A549 (cell line): ENCODE data around the gene CPEB4. TPM values are rescaled to one million over a fixed set of nuclear protein-coding genes. Genes with fewer than 3 reads are reported as not detected.

Experiments used
- ATAC-seq, 2 experiments: fragments of 200-7000 bp in 1 of 2; fragments of >200 bp in 1 of 2; cut with Nextera tagmentation in 1 of 2; cut with Tn5 transposase in 1 of 2; 3 replicates each; pipeline versions ENCODE4 v1.8.0 to v1.9.1; 2018 to 2020; ENCODE audit warnings: mild to moderate bottlenecking in 1 of 2, moderate library complexity in 1 of 2
- CTCF ChIA-PET: fragments of 300-600 bp; sonication (Branson Sonifier 250); formaldehyde crosslinking; extraction: SDS; loops from one replicate; lab custom pipeline; 2021; ENCODE audit warnings: antibody characterized with exemption, inconsistent platforms; lab: Yijun Ruan, JAX
- POLR2A ChIA-PET: fragments of 350-600 bp; formaldehyde crosslinking; extraction: SDS; loops from one replicate; lab custom pipeline; 2021; ENCODE audit warnings: antibody characterized with exemption, inconsistent platforms; lab: Yijun Ruan, JAX
- DNase-seq, 2 experiments: peaks; one replicate each; pipeline versions ENCODE4 v3.0.0 to v3.0.0-alpha.2; 2011 to 2016; ENCODE audit warnings: low read depth in 1 of 2, low spot score in 1 of 2
- FAIRE-seq: peaks from 2 replicates; lab custom pipeline; 2011; peaks lifted over from hg19 to GRCh38; lab: Jason Lieb, UNC
- H3K27ac ChIP-seq, 2 experiments: fragments of >200 bp; sonication (Bioruptor Twin); formaldehyde crosslinking; 3 replicates each; pipeline ENCODE4 v1.5.1; 2016 to 2017
- H3K4me1 ChIP-seq: fragments of >200 bp; sonication (Bioruptor Twin); formaldehyde crosslinking; 3 replicates; pipeline ENCODE4 v1.6.1; 2016
- H3K4me2 ChIP-seq: fragments of >200 bp; sonication (Bioruptor Twin); formaldehyde crosslinking; 3 replicates; pipeline ENCODE4 v1.6.1; 2016
- H3K4me3 ChIP-seq: fragments of >200 bp; sonication (Bioruptor Twin); formaldehyde crosslinking; 3 replicates; pipeline ENCODE4 v1.5.1; 2016
- H3K9me3 ChIP-seq: fragments of >200 bp; sonication (Bioruptor Twin); formaldehyde crosslinking; 3 replicates; pipeline ENCODE4 v1.6.1; 2016
- BHLHE40 ChIP-seq: IDR thresholded peaks from 2 replicates; pipeline ENCODE4 v1.6.1; 2012; ENCODE audit warnings: low read depth, low read length, inconsistent platforms
- CBX2 ChIP-seq: fragments of 200-600 bp; sonication (generic); IDR thresholded peaks from 2 replicates; pipeline ENCODE4 v1.6.1; 2016; ENCODE audit warnings: low read depth, mild to moderate bottlenecking, borderline replicate concordance
- CHD2 ChIP-seq: fragments of 150-350 bp; IDR thresholded peaks from 2 replicates; pipeline ENCODE4 v1.6.1; 2014; ENCODE audit warnings: low read length; ENCODE audit not compliant: partially characterized antibody
- EHF ChIP-seq: fragments of 250-450 bp; sonication (Bioruptor Pico); IDR thresholded peaks from 2 replicates; pipeline ENCODE4 v1.5.0; 2020; ENCODE audit warnings: mild to moderate bottlenecking
- HDAC2 ChIP-seq: fragments of 200-600 bp; sonication (generic); IDR thresholded peaks from 2 replicates; pipeline ENCODE4 v1.6.1; 2016
- HEYL ChIP-seq: fragments of 250-450 bp; sonication (Bioruptor Pico); IDR thresholded peaks from 2 replicates; pipeline ENCODE4 v1.8.0; 2021; ENCODE audit warnings: mild to moderate bottlenecking, moderate library complexity
- HMGXB4 ChIP-seq: fragments of 250-450 bp; sonication (Bioruptor Pico); IDR thresholded peaks from 2 replicates; pipeline ENCODE4 v1.5.0; 2021; ENCODE audit warnings: mild to moderate bottlenecking, moderate library complexity, borderline replicate concordance
- HOXA7 ChIP-seq: fragments of 250-450 bp; sonication (Bioruptor Pico); IDR thresholded peaks from 2 replicates; pipeline ENCODE4 v1.5.0; 2020; ENCODE audit warnings: mild to moderate bottlenecking, moderate library complexity
- JUNB ChIP-seq: fragments of >200 bp; sonication (Bioruptor Twin); formaldehyde crosslinking; IDR thresholded peaks from 2 replicates; pipeline ENCODE4 v1.6.1; 2016
- MAX ChIP-seq: IDR thresholded peaks from 2 replicates; pipeline ENCODE4 v1.6.1; 2012
- MYC ChIP-seq: IDR thresholded peaks from 2 replicates; pipeline ENCODE4 v1.6.1; 2012; ENCODE audit warnings: mild to moderate bottlenecking, inconsistent platforms, low read length, improper control_type of control experiment, borderline replicate concordance
- NPAS2 ChIP-seq: fragments of 250-450 bp; sonication (Bioruptor Pico); IDR thresholded peaks from 2 replicates; pipeline ENCODE4 v1.8.0; 2022; ENCODE audit warnings: mild to moderate bottlenecking, moderate library complexity, borderline replicate concordance
- PBX3 ChIP-seq: IDR thresholded peaks from 2 replicates; pipeline ENCODE4 v1.6.1; 2012
- PHF8 ChIP-seq: fragments of 200-600 bp; sonication (generic); IDR thresholded peaks from 2 replicates; pipeline ENCODE4 v1.6.1; 2016; ENCODE audit warnings: low read depth, mild to moderate bottlenecking, antibody characterized with exemption, moderate library complexity, borderline replicate concordance
- REST ChIP-seq: fragments of 200-600 bp; sonication (generic); IDR thresholded peaks from 2 replicates; pipeline ENCODE4 v1.6.1; 2016; ENCODE audit warnings: antibody characterized with exemption, mild to moderate bottlenecking, moderate library complexity
- SREBF2 ChIP-seq: fragments of 450-650 bp; IDR thresholded peaks from 2 replicates; pipeline ENCODE4 v1.6.1; 2014; ENCODE audit warnings: mild to moderate bottlenecking, moderate library complexity
- TFCP2L1 ChIP-seq: fragments of 250-450 bp; sonication (Bioruptor Pico); IDR thresholded peaks from 2 replicates; pipeline ENCODE4 v1.5.0; 2021; ENCODE audit warnings: mild to moderate bottlenecking
- WGBS: methylation state at CpG from one replicate; pipeline ENCODE4 v1.1.6; 2017; ENCODE audit errors: missing lambda C conversion rate; 5-methylcytosine and 5-hydroxymethylcytosine counted together
- polyA plus RNA-seq, 4 experiments: library from polyadenylated mRNA; depleted of rRNA in 3 of 4; stranded (reverse); fragments of >200 nt; fragmentation: RNase III in 1 of 4; extraction: RNeasy Plus Mini Kit Qiagen cat#74134 plus additional on column Dnase treatment in 1 of 4; gene quantifications; 2 replicates in 3 of 4; 3 replicates in 1 of 4; pipeline ENCODE4 v1.2.3, GENCODE V29; 2011 to 2017
- TF ChIP-seq, protein P1 (sequence below): fragments of 150-350 bp; IDR thresholded peaks from 2 replicates; pipeline ENCODE4 v1.6.1; 2014; ENCODE audit warnings: low read depth, mild to moderate bottlenecking, low read length

CPEB4 gene
- polyA plus RNA-seq, 2 of the 4 experiments (the other 2 are of a cell fraction): 11.4 to 50.0 TPM

GRCh38 chr5:173891308-173892116 lies 3.4 kb downstream of the CPEB4 start:
- ChIA-PET POLR2A (interaction anchor here (1.3 to 2.4 kb wide), 3 partner anchors 14 to 127 kb away, joined by 3 to 14 read pairs (median 6); no protein-coding TSS in a partner anchor), CTCF (interaction anchor here (1.2 to 3.3 kb wide), 3 partner anchors 12 to 82 kb away, joined by 3 to 11 read pairs (median 4); no protein-coding TSS in a partner anchor)
- no peak for FAIRE-seq
- 22% methylated on average over 3 of the region's 3 CpGs for WGBS
- H3K4me1 ChIP-seq: peaks cover 42% of the 10 kb centered on the region
- TF ChIP-seq HDAC2 (no peak), JUNB (no peak), HEYL (CRISPR knock-in tag) (no peak), EHF (CRISPR knock-in tag) (no peak), SREBF2 (no peak), REST (no peak)
- TF ChIP-seq, protein P1, sequence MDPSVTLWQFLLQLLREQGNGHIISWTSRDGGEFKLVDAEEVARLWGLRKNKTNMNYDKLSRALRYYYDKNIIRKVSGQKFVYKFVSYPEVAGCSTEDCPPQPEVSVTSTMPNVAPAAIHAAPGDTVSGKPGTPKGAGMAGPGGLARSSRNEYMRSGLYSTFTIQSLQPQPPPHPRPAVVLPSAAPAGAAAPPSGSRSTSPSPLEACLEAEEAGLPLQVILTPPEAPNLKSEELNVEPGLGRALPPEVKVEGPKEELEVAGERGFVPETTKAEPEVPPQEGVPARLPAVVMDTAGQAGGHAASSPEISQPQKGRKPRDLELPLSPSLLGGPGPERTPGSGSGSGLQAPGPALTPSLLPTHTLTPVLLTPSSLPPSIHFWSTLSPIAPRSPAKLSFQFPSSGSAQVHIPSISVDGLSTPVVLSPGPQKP: no peak
- H3K4me3 ChIP-seq: peak overlapping the region; percentile 83
- ATAC-seq: no peak
- DNase-seq: no peak
- peak overlapping the region; percentile 85 to 87 for H3K27ac ChIP-seq
- H3K9me3 ChIP-seq: no peaks in the 10 kb centered on the region
- H3K4me2 ChIP-seq: peak overlapping the region; percentile 93

DNA sequence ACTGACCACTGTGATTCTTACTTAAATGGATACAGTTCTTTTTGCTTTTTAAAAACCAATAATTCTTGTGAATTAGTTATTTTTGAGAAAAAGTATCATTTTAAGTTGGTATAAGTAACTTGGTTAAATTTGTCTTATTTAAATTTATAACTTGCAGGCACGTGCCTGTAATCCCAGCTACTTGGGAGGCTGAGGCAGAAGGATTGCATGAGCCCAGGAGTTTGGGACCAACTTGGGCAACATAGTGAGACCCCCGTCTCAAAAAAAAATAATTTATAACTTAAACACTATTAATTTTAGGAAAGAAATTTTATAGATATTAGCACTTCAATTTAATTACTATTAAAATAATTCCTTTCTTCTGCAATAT lies 5.0 kb downstream of the CPEB4 start:
- POLR2A ChIA-PET: interaction anchor here (1.5 kb wide), 1 partner anchor 127 kb away, joined by 3 read pairs; no protein-coding TSS in a partner anchor
- peak overlapping the region; percentile 83 for H3K4me3 ChIP-seq
- H3K9me3 ChIP-seq: no peaks in the 10 kb centered on the region
- peaks cover 41% of the 10 kb centered on the region for H3K4me1 ChIP-seq
- no peak for FAIRE-seq
- H3K4me2 ChIP-seq: peak overlapping the region; percentile 93
- DNase-seq: no peak
- TF ChIP-seq MAX: 0 out of 2 replicates have a peak, but pooled peaks have one; percentile 16
- no peak for TF ChIP-seq CHD2
- TF ChIP-seq, all 56 proteins: peak for 1
- WGBS: 55% methylated on average over 2 of the region's 2 CpGs
- no peak for ATAC-seq
- peak overlapping the region; percentile 58 to 85 for H3K27ac ChIP-seq
- CTCF ChIA-PET: interaction anchor here (1.0 to 3.3 kb wide), 2 partner anchors 17 to 80 kb away, joined by 4 to 11 read pairs; no protein-coding TSS in a partner anchor

DNA sequence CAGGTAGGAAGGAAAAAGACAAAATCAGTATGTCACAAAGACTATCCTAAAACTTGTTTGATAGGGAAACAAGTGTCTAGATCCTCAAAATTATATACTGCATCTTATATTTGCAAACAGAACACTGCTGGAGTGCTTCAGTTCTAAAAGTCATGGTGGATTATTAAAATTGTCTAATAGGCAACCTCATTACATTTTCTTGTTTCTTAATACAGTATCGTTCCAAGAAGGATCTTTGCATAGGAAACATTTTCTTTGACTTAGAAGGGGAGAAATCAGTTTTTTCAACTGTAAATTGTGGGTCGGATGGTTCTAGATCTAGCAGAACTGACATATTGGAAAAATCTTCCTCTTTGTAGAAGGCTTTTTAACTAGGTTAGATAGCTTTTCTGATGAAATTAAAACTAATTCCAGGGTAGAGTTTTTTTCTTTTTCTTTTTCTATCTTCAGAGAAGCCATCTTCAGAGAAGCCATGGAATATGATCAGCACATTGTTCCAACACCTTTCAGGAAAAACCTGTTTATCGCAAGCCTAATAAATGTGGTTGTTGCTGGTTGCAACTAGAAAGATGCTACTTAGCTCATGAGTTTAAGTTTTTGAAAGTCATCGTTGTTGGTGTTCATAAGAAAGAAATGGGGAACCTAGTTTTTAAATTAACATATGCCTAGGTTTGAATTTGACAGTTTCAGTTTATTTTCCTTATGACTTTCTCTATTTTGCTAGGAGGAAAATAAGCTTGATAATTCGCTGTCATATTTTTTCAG lies 7.4 kb downstream of the CPEB4 start:
- no peak overlapping the region for H3K4me3 ChIP-seq
- 69% methylated on average over 5 of the region's 5 CpGs for WGBS
- ATAC-seq (no peak), DNase-seq (no peak), FAIRE-seq (peak; percentile 28)
- H3K27ac ChIP-seq: no peak overlapping the region
- H3K9me3 ChIP-seq: no peaks in the 10 kb centered on the region
- POLR2A ChIA-PET: no interaction called here
- TF ChIP-seq PHF8: no peak
- H3K4me1 ChIP-seq: peaks cover 32% of the 10 kb centered on the region
- peak overlapping the region; percentile 93 for H3K4me2 ChIP-seq
- CTCF ChIA-PET: interaction anchor here (1.4 to 1.6 kb wide), 3 partner anchors 8 to 17 kb away, joined by 3 to 10 read pairs (median 3); partner anchors contain the start of gene CPEB4

DNA sequence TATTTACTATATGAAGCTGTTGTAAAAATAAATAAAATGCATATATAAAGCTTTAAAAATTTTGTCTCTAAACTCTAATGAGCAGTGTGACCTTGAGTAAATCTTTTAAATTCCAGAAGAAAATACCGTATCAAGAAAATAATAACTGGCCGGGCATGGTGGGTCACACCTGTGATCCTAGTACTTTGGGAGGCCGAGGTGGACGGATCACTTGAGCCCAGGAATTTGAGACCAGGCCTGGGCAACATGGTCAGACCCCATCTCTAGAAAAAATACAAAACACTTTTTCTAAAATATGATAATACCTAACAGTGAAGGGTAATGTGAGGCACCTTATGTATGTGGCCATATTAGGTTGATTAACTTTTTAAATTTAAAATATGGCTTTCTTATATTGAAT lies 8.5 kb downstream of the CPEB4 start:
- no peak overlapping the region for H3K27ac ChIP-seq
- H3K4me3 ChIP-seq: no peak overlapping the region
- no peak for ATAC-seq
- H3K4me1 ChIP-seq: peaks cover 32% of the 10 kb centered on the region
- no peak for FAIRE-seq
- H3K4me2 ChIP-seq: no peak overlapping the region; the same call in 2 of the 3 replicates
- CTCF ChIA-PET: interaction anchor here (0.7 to 1.6 kb wide), 6 partner anchors 8 to 305 kb away, joined by 3 to 5 read pairs (median 3); partner anchors contain the start of gene CPEB4
- POLR2A ChIA-PET: no interaction called here
- WGBS: 96% methylated on average over 4 of the region's 4 CpGs
- no peaks in the 10 kb centered on the region for H3K9me3 ChIP-seq
- DNase-seq: no peak
- no peak for TF ChIP-seq NPAS2 (CRISPR knock-in tag)
- TF ChIP-seq MYC: no peak
- TF ChIP-seq HMGXB4: no peak
- TF ChIP-seq HDAC2: no peak
- TF ChIP-seq BHLHE40: no peak
- no peak for TF ChIP-seq PBX3
- TF ChIP-seq CBX2: no peak
- TF ChIP-seq TFCP2L1: no peak
- TF ChIP-seq HOXA7 (CRISPR knock-in tag): no peak
- no peak for TF ChIP-seq HEYL (CRISPR knock-in tag)
